ENCODE measurements around the gene SEPHS1.

DNA sequence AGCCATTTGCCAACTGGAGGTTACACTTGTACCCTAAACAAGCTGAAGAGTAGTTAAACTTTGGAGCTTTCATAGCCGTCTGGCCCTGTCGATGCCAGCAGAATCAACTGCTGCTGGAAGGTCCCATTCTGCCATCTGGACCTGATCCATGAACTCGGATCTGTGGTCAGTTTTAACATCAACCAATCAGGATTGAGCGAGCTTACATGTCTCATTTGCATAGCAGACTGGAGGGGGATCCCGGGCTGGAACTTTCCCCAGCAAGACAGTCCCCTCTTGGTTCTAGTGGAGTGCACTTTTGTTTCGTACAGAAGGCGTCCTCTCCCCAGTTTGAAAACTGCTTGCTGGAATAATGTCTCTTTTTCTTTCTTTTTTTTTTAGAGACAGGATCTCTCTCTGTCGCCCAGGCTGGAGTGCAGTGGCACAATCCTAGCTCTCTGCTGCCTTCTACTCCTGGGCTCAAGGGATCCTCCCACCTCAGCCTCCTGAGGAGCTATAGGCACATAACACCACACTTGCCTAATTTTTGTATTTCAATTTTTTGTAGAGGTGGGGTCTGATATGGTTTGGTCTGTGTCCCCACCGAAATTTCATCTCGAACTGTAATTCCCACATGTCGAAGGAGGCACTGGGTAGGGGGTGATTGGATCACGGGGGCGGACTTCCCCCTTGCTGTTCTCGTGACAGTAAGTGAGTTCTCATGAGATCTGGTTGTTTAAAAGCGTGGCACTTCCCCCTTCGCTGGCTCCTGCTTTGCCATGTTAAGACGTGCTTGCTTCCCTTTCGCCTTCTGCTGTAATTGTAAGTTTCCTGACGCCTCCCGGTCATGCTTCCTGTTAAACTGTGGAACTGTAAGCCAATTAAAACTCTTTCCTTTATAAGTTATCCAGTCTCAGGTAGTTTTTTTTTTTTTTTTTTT lies 42.8 kb upstream of the SEPHS1 start:
- TF ChIP-seq CTCF (IDR thresholded peaks at IDR 0.05; ENCODE audit: insufficient read depth, low read depth, low read length) (no peak), EZH2 (IDR thresholded peaks at IDR 0.05; ENCODE audit: insufficient read depth, low read length) (no peak)

Data from astrocyte (in vitro differentiated cells and primary cell).